ENCODE measurements around the gene PPP1R2C.

PPP1R2C gene

DNA sequence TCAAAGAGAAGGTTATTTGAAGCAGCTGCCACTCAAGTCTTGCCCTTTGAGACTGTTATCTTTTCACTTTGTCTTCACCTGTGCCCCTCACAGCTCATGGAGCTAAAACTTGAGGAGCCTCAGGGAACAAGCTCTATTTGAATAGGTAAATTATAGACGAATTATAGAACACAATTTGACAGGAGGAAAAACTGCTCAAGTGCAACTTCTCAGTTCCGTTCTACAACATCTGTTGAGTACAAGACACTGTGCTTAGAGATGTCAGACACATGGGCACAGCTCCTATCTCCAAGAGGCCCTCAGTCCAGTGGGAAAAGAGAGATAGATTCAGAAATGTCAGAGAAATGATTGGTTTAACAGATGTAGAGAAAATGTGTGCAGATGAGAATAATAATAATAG, 5.1 kb downstream of the PPP1R2C start:
- H3K4me3 ChIP-seq (ENCODE audit: low read depth, low read length) = no peak overlapping the region
- TF ChIP-seq CTCF (IDR thresholded peaks at IDR 0.05; ENCODE audit: control insufficient read depth, extremely low read depth, insufficient read depth) = no peak
- no peak for DNase-seq (ENCODE audit: low read depth)

DNA sequence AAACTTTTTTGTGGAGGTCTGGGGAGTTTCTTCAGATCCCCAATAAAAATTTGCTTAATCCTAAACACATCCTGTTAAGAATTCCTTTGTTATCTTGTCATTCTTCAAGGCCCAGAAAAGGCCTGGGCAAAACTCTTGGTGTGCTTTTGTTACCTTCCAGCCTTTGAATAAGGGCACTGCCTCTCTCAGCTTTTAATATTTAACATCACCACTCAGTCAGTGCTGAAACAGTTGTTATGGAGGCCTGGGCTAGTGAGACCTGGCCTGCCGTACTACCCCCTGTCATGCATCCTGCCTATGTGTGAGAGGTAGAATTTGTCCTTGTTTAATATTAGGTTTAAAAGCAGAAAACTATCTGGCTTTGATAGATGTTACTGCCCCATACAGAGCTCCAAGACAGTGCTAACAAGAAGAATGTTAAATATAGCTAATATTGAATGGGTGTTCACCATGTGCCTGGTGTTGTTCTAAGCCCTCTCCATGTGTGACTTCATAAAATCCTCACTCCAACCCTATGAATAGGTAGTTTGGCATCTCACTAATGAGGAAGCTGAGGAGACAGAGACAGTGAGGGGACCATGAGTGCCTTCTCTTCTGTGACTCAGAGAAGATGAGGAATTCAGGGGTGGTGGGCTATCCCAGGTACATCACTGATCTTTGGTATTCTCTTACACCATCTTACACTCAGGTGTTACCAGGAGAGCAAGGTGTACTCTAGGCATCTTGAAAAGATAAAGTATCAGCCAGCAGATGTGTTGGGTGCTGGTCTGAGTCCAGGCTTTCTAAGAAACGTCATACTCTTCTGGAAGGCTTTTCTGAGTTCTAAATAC, 6.2 kb downstream of the PPP1R2C start:
- no peak for DNase-seq (ENCODE audit: low read depth)
- H3K4me3 ChIP-seq (ENCODE audit: low read depth, low read length) = no peak overlapping the region
- no peak for TF ChIP-seq CTCF (IDR thresholded peaks at IDR 0.05; ENCODE audit: control insufficient read depth, extremely low read depth, insufficient read depth)

- DNase-seq (ENCODE audit: low read depth) = no peak
- no peak for TF ChIP-seq CTCF (IDR thresholded peaks at IDR 0.05; ENCODE audit: control insufficient read depth, extremely low read depth, insufficient read depth)
- no peak overlapping the region for H3K4me3 ChIP-seq (ENCODE audit: low read depth, low read length)
Observed at GRCh38 chrX:42770566-42770965, 7.4 kb downstream of the PPP1R2C start.

DNA sequence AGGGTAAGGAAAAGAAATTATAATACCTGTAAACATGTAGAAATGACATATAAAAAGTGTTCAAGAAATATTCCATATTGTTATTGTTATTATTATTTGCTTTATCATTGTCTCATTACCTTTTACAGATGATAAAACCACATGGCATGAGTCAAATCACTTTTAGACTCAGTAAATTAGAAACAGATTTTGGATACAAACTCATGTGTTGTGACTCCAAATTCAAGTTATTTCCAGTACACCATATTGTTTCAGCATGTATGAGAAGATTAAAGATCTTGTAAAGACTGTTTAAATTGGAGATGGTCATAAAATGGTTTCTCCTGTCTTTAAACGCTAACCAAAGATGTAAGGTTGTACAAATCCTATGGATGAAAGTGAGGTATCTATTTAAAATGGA, 18.1 kb downstream of the PPP1R2C start:
- DNase-seq (ENCODE audit: low read depth) = no peak
- no peak for TF ChIP-seq CTCF (IDR thresholded peaks at IDR 0.05; ENCODE audit: control insufficient read depth, extremely low read depth, insufficient read depth)

DNA sequence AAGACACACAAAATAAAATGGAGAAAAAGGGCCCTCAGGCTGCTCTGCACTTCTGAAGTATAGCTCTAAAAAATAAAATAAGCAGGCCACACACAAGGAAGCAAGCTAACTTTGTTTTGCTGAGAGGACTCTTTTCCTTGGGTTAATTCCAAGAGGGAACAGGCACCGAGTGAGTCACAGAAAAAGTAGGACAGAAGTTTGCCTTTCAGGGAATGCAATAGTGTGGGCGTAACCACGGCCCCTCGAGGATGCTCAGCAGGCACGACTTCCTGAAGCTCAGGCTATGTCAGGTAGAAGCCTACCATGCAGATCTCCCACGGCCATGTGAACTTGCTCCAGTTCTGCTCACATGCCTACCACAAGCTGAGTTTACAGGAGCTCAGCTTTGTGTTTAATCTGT, 22.1 kb downstream of the PPP1R2C start:
- no peak overlapping the region for H3K4me3 ChIP-seq (ENCODE audit: low read depth, low read length)
- no peak for TF ChIP-seq CTCF (IDR thresholded peaks at IDR 0.05; ENCODE audit: control insufficient read depth, extremely low read depth, insufficient read depth)
- DNase-seq (ENCODE audit: low read depth) = no peak

More for the DNA sequence above, 18.1 kb downstream of the PPP1R2C start:
- H3K4me3 ChIP-seq (ENCODE audit: low read depth, low read length) = no peak overlapping the region

GRCh38 chrX:42754603-42755002, 23.4 kb downstream of the PPP1R2C start:
- DNase-seq (ENCODE audit: low read depth) = no peak
- TF ChIP-seq CTCF (IDR thresholded peaks at IDR 0.05; ENCODE audit: control insufficient read depth, extremely low read depth, insufficient read depth) = no peak
- no peak overlapping the region for H3K4me3 ChIP-seq (ENCODE audit: low read depth, low read length)

DNA sequence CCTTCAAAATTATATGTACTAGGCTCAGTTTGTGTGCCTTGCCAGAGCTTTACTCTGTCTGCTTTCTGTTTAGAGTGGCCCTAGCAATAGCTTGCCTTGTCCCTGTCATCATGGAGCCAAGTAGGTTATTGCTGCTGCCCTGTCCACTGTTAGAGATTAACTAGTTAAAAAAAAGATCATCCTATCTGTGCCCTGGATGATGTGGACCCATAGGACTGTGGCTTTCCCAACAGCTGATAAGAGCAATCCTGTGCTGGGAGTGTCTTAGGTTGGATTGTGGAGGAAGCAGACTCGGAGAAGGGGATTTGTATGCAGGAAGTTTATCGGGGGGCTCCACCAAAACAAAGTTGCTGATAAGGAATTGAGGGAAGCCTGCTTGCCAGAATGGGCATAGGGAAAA, 23.8 kb downstream of the PPP1R2C start:
- no peak overlapping the region for H3K4me3 ChIP-seq (ENCODE audit: low read depth, low read length)
- no peak for TF ChIP-seq CTCF (IDR thresholded peaks at IDR 0.05; ENCODE audit: control insufficient read depth, extremely low read depth, insufficient read depth)
- DNase-seq (ENCODE audit: low read depth) = no peak
